ENCODE data around the gene CPSF4.
A peak's percentile ranks its signal among the peaks of the same experiment; 100 is the strongest.

The CPSF4 gene

DNA sequence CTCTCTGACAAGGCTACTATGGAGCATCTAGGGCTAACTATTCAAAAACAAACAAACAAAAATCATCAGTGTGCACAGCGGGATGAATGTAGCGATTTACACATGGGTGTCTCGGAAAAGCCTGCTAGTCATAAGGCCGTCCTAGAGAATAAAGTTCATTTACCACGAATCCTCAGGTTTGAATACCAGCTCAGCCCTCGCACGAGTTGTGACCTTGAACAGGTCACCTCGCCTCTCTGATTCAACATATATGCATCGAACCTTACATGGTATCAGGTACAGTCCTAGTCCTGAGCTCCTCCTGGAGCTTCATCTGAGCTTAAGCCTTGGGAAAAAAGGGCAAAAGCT lies 26.7 kb downstream of the CPSF4 start:
- peaks cover 0 to 10% of the 10 kb centered on the region in 2 donors for H3K36me3 ChIP-seq (ENCODE audit: control insufficient read depth in 2 of 2, insufficient read depth in 2 of 2, low read length in 2 of 2)
- H3K9me3 ChIP-seq (ENCODE audit: control insufficient read depth in 2 of 2, low read length in 2 of 2), result no peaks in the 10 kb centered on the region
- H3K4me3 ChIP-seq (ENCODE audit: low read length in 2 of 2), result peak overlapping the region; percentile 85 to 98
- H3K9ac ChIP-seq (ENCODE audit: low read length in 2 of 2), result peak overlapping the region; percentile 68 to 95
- peaks cover 30% of the 10 kb centered on the region for H3K4me1 ChIP-seq (ENCODE audit: control insufficient read depth, insufficient read depth, low read length)
- H3K27ac ChIP-seq (ENCODE audit: low read length), result peak overlapping the region; percentile 84
- no peaks in the 10 kb centered on the region for H3K27me3 ChIP-seq (ENCODE audit: control insufficient read depth in 1 of 2, insufficient read depth in 2 of 2, low read length in 2 of 2)

- Histone ChIP-seq H3K36me3 (ENCODE audit: control insufficient read depth in 2 of 2, insufficient read depth in 2 of 2, low read length in 2 of 2) (peaks cover 0 to 3% of the 10 kb centered on the region in 2 donors), H3K27me3 (ENCODE audit: control insufficient read depth in 1 of 2, insufficient read depth in 2 of 2, low read length in 2 of 2) (no peaks in the 10 kb centered on the region), H3K27ac (ENCODE audit: low read length) (no peak overlapping the region), H3K9ac (ENCODE audit: low read length in 2 of 2) (no peak overlapping the region), H3K4me1 (ENCODE audit: control insufficient read depth, insufficient read depth, low read length) (peaks cover 27% of the 10 kb centered on the region), H3K4me3 (ENCODE audit: low read length in 2 of 2) (no peak overlapping the region), H3K9me3 (ENCODE audit: control insufficient read depth in 2 of 2, low read length in 2 of 2) (no peaks in the 10 kb centered on the region)
Observed at GRCh38 chr7:99468336-99468918, 29.7 kb downstream of the CPSF4 start.

GRCh38 chr7:99469381-99470065 lies 30.8 kb downstream of the CPSF4 start:
- Histone ChIP-seq H3K27ac (ENCODE audit: low read length) (no peak overlapping the region), H3K27me3 (ENCODE audit: control insufficient read depth in 1 of 2, insufficient read depth in 2 of 2, low read length in 2 of 2) (no peaks in the 10 kb centered on the region), H3K9me3 (ENCODE audit: control insufficient read depth in 2 of 2, low read length in 2 of 2) (no peaks in the 10 kb centered on the region), H3K4me3 (ENCODE audit: low read length in 2 of 2) (no peak overlapping the region), H3K36me3 (ENCODE audit: control insufficient read depth in 2 of 2, insufficient read depth in 2 of 2, low read length in 2 of 2) (no peaks in the 10 kb centered on the region), H3K9ac (ENCODE audit: low read length in 2 of 2) (no peak overlapping the region), H3K4me1 (ENCODE audit: control insufficient read depth, insufficient read depth, low read length) (peaks cover 26% of the 10 kb centered on the region)

- Histone ChIP-seq H3K27ac (ENCODE audit: low read length) (peak within 1 kb of the TSS; percentile 77), H3K4me3 (ENCODE audit: low read length in 2 of 2) (peak within 1 kb of the TSS; percentile 72 to 87), H3K4me1 (ENCODE audit: control insufficient read depth, insufficient read depth, low read length) (peaks cover 8% of the 10 kb centered on the region)
Observed at GRCh38 chr7:99472561-99473314, 34.0 kb downstream of the CPSF4 start, which contains the start of gene ZNF789. Gene ZNF789 (plus strand): TSS chr7:99472890. CDS start chr7:99476457, 3,567 bp downstream.

GRCh38 chr7:99473315-99473596 lies 34.5 kb downstream of the CPSF4 start:
- peak overlapping the region; percentile 77 for H3K27ac ChIP-seq (ENCODE audit: low read length)
- H3K36me3 ChIP-seq (ENCODE audit: control insufficient read depth in 2 of 2, insufficient read depth in 2 of 2, low read length in 2 of 2), result peaks cover 2% of the 10 kb centered on the region in 2 donors
- H3K4me1 ChIP-seq (ENCODE audit: control insufficient read depth, insufficient read depth, low read length), result peaks cover 10% of the 10 kb centered on the region
- H3K4me3 ChIP-seq (ENCODE audit: low read length in 2 of 2), result peak overlapping the region; percentile 60 to 87
- no peaks in the 10 kb centered on the region for H3K9me3 ChIP-seq (ENCODE audit: control insufficient read depth in 2 of 2, low read length in 2 of 2)
- H3K27me3 ChIP-seq (ENCODE audit: control insufficient read depth in 1 of 2, insufficient read depth in 2 of 2, low read length in 2 of 2), result no peaks in the 10 kb centered on the region
- H3K9ac ChIP-seq (ENCODE audit: low read length in 2 of 2), result peak overlapping the region; percentile 71 to 75

More at GRCh38 chr7:99472561-99473314, 34.0 kb downstream of the CPSF4 start, which contains the start of gene ZNF789:
- peak within 1 kb of the TSS; percentile 71 to 75 for H3K9ac ChIP-seq (ENCODE audit: low read length in 2 of 2)
- H3K27me3 ChIP-seq (ENCODE audit: control insufficient read depth in 1 of 2, insufficient read depth in 2 of 2, low read length in 2 of 2), result no peaks in the 10 kb centered on the region
- peaks cover 2% of the 10 kb centered on the region in 2 donors for H3K36me3 ChIP-seq (ENCODE audit: control insufficient read depth in 2 of 2, insufficient read depth in 2 of 2, low read length in 2 of 2)
- H3K9me3 ChIP-seq (ENCODE audit: control insufficient read depth in 2 of 2, low read length in 2 of 2), result no peaks in the 10 kb centered on the region

DNA sequence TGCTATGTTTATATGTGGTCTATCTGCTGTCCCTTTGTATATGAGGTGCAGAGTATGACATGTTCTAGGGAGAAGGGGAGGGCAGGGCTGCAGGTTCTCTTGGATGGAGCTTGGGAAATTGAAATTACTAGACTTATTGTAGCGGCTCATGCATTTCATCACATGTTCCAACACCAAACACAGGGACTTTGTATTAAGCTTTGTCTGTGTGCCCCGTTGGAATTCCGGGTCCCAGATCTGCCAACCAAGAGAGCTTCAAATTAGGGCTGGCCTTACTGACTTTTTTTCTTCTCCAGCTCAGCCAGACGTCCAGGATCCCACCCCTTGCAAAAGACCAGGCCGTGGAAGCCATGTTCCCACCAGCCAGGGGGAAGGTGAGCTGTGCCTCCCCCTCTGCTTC lies 37.4 kb downstream of the CPSF4 start:
- peaks cover 14% of the 10 kb centered on the region for H3K4me1 ChIP-seq (ENCODE audit: control insufficient read depth, insufficient read depth, low read length)
- H3K9ac ChIP-seq (ENCODE audit: low read length in 2 of 2), result no peak overlapping the region
- H3K27me3 ChIP-seq (ENCODE audit: control insufficient read depth in 1 of 2, insufficient read depth in 2 of 2, low read length in 2 of 2), result no peaks in the 10 kb centered on the region
- H3K36me3 ChIP-seq (ENCODE audit: control insufficient read depth in 2 of 2, insufficient read depth in 2 of 2, low read length in 2 of 2), result peaks cover 2 to 11% of the 10 kb centered on the region in 2 donors
- H3K9me3 ChIP-seq (ENCODE audit: control insufficient read depth in 2 of 2, low read length in 2 of 2), result no peaks in the 10 kb centered on the region
- H3K27ac ChIP-seq (ENCODE audit: low read length), result no peak overlapping the region
- no peak overlapping the region for H3K4me3 ChIP-seq (ENCODE audit: low read length in 2 of 2)

- Histone ChIP-seq H3K4me1 (ENCODE audit: control insufficient read depth, insufficient read depth, low read length) (peaks cover 8% of the 10 kb centered on the region), H3K9ac (ENCODE audit: low read length in 2 of 2) (no peak overlapping the region), H3K4me3 (ENCODE audit: low read length in 2 of 2) (no peak overlapping the region), H3K27me3 (ENCODE audit: control insufficient read depth in 1 of 2, insufficient read depth in 2 of 2, low read length in 2 of 2) (no peaks in the 10 kb centered on the region), H3K9me3 (ENCODE audit: control insufficient read depth in 2 of 2, low read length in 2 of 2) (no peaks in the 10 kb centered on the region), H3K36me3 (ENCODE audit: control insufficient read depth in 2 of 2, insufficient read depth in 2 of 2, low read length in 2 of 2) (peaks cover 2 to 11% of the 10 kb centered on the region in 2 donors), H3K27ac (ENCODE audit: low read length) (no peak overlapping the region)
Observed at GRCh38 chr7:99478464-99479440, 40.0 kb downstream of the CPSF4 start.

GRCh38 chr7:99485094-99485493 lies 46.4 kb downstream of the CPSF4 start:
- Histone ChIP-seq H3K4me3 (ENCODE audit: low read length in 2 of 2) (no peak overlapping the region), H3K9me3 (ENCODE audit: control insufficient read depth in 2 of 2, low read length in 2 of 2) (no peaks in the 10 kb centered on the region), H3K9ac (ENCODE audit: low read length in 2 of 2) (no peak overlapping the region), H3K27ac (ENCODE audit: low read length) (no peak overlapping the region), H3K36me3 (ENCODE audit: control insufficient read depth in 2 of 2, insufficient read depth in 2 of 2, low read length in 2 of 2) (peaks cover 0 to 11% of the 10 kb centered on the region in 2 donors), H3K27me3 (ENCODE audit: control insufficient read depth in 1 of 2, insufficient read depth in 2 of 2, low read length in 2 of 2) (no peaks in the 10 kb centered on the region), H3K4me1 (ENCODE audit: control insufficient read depth, insufficient read depth, low read length) (no peaks in the 10 kb centered on the region)

GRCh38 chr7:99489235-99489634 lies 50.5 kb downstream of the CPSF4 start:
- Histone ChIP-seq H3K4me1 (ENCODE audit: control insufficient read depth, insufficient read depth, low read length) (no peaks in the 10 kb centered on the region), H3K9ac (ENCODE audit: low read length in 2 of 2) (no peak overlapping the region), H3K27me3 (ENCODE audit: control insufficient read depth in 1 of 2, insufficient read depth in 2 of 2, low read length in 2 of 2) (no peaks in the 10 kb centered on the region), H3K9me3 (ENCODE audit: control insufficient read depth in 2 of 2, low read length in 2 of 2) (peaks cover 7 to 15% of the 10 kb centered on the region in 2 donors), H3K27ac (ENCODE audit: low read length) (no peak overlapping the region), H3K4me3 (ENCODE audit: low read length in 2 of 2) (no peak overlapping the region), H3K36me3 (ENCODE audit: control insufficient read depth in 2 of 2, insufficient read depth in 2 of 2, low read length in 2 of 2) (peaks cover 15 to 26% of the 10 kb centered on the region in 2 donors)

GRCh38 chr7:99490878-99491277 lies 52.1 kb downstream of the CPSF4 start:
- no peak overlapping the region for H3K4me3 ChIP-seq (ENCODE audit: low read length in 2 of 2)
- H3K36me3 ChIP-seq (ENCODE audit: control insufficient read depth in 2 of 2, insufficient read depth in 2 of 2, low read length in 2 of 2), result peaks cover 16 to 25% of the 10 kb centered on the region in 2 donors
- H3K4me1 ChIP-seq (ENCODE audit: control insufficient read depth, insufficient read depth, low read length), result no peaks in the 10 kb centered on the region
- no peak overlapping the region for H3K27ac ChIP-seq (ENCODE audit: low read length)
- no peaks in the 10 kb centered on the region for H3K27me3 ChIP-seq (ENCODE audit: control insufficient read depth in 1 of 2, insufficient read depth in 2 of 2, low read length in 2 of 2)
- no peak overlapping the region for H3K9ac ChIP-seq (ENCODE audit: low read length in 2 of 2)
- peaks cover 10 to 16% of the 10 kb centered on the region in 2 donors for H3K9me3 ChIP-seq (ENCODE audit: control insufficient read depth in 2 of 2, low read length in 2 of 2)

Data from stomach smooth muscle (tissue), 2 donors.